HG02610 (cell line): ENCODE results near the gene ATP2B3.

Experiments
- ATAC-seq: cut with Tn5 transposase; IDR thresholded peaks from one replicate; pipeline ENCODE4 v1.9.1; 2021; ENCODE audit warnings: mild to moderate bottlenecking, moderate library complexity; ENCODE audit not compliant: unreplicated experiment

Gene ATP2B3

GRCh38 chrX:153488231-153488914 lies 29.1 kb upstream of the ATP2B3 start:
- no peak for ATAC-seq

- no peak for ATAC-seq
Observed at GRCh38 chrX:153490217-153490930, 27.1 kb upstream of the ATP2B3 start.

- no peak for ATAC-seq
Observed at GRCh38 chrX:153491351-153491914, 26.0 kb upstream of the ATP2B3 start.

GRCh38 chrX:153491918-153492317 lies 25.5 kb upstream of the ATP2B3 start:
- no peak for ATAC-seq

- no peak for ATAC-seq
Observed at GRCh38 chrX:153492543-153492942, 24.9 kb upstream of the ATP2B3 start.

GRCh38 chrX:153493085-153493484 lies 24.4 kb upstream of the ATP2B3 start:
- no peak for ATAC-seq

GRCh38 chrX:153494061-153494460 lies 23.4 kb upstream of the ATP2B3 start:
- ATAC-seq = no peak

- no peak for ATAC-seq
Observed at GRCh38 chrX:153494541-153495361, 22.7 kb upstream of the ATP2B3 start, which contains the start of gene BGN. Gene BGN (plus strand): TSS chrX:153494980. CDS start chrX:153504632, 9,652 bp downstream.

GRCh38 chrX:153495362-153495751 lies 22.1 kb upstream of the ATP2B3 start:
- no peak for ATAC-seq

- ATAC-seq = no peak
Observed at GRCh38 chrX:153495903-153496589, 21.4 kb upstream of the ATP2B3 start.

- ATAC-seq = no peak
Observed at GRCh38 chrX:153496590-153496959, 20.9 kb upstream of the ATP2B3 start.

GRCh38 chrX:153498453-153498852 lies 19.0 kb upstream of the ATP2B3 start:
- no peak for ATAC-seq

- ATAC-seq = no peak
Observed at GRCh38 chrX:153499341-153499740, 18.1 kb upstream of the ATP2B3 start.

- ATAC-seq = no peak
Observed at GRCh38 chrX:153499876-153500275, 17.6 kb upstream of the ATP2B3 start.

- no peak for ATAC-seq
Observed at GRCh38 chrX:153500676-153501280, 16.7 kb upstream of the ATP2B3 start.

- ATAC-seq = no peak
Observed at GRCh38 chrX:153501530-153501929, 15.9 kb upstream of the ATP2B3 start.

- no peak for ATAC-seq
Observed at GRCh38 chrX:153502131-153502530, 15.3 kb upstream of the ATP2B3 start.

GRCh38 chrX:153502796-153503195 lies 14.6 kb upstream of the ATP2B3 start:
- no peak for ATAC-seq

- ATAC-seq = no peak
Observed at GRCh38 chrX:153504445-153505016, 12.9 kb upstream of the ATP2B3 start.

- no peak for ATAC-seq
Observed at GRCh38 chrX:153505361-153505760, 12.1 kb upstream of the ATP2B3 start.
